ENCODE results near the gene PLXNA4.

The PLXNA4 gene

GRCh38 chr7:132434041-132434440 is 142.2 kb downstream of the PLXNA4 start:
- DNase-seq: no peak

- DNase-seq: no peak
Measured at GRCh38 chr7:132433301-132433700, 143.0 kb downstream of the PLXNA4 start.

GRCh38 chr7:132430861-132431822 is 145.1 kb downstream of the PLXNA4 start:
- no peak for DNase-seq

- no peak for DNase-seq
Measured at GRCh38 chr7:132430041-132430855, 146.0 kb downstream of the PLXNA4 start.

- DNase-seq: no peak
Measured at GRCh38 chr7:132429181-132429580, 147.1 kb downstream of the PLXNA4 start.

- DNase-seq: no peak
Measured at GRCh38 chr7:132428247-132428919, 147.9 kb downstream of the PLXNA4 start.

GRCh38 chr7:132425942-132426341 is 150.3 kb downstream of the PLXNA4 start:
- DNase-seq: no peak

GRCh38 chr7:132424821-132425724 is 151.2 kb downstream of the PLXNA4 start:
- DNase-seq: no peak

GRCh38 chr7:132424277-132424676 is 152.0 kb downstream of the PLXNA4 start:
- no peak for DNase-seq

- DNase-seq: no peak
Measured at GRCh38 chr7:132423594-132424200, 152.6 kb downstream of the PLXNA4 start.

- no peak for DNase-seq
Measured at GRCh38 chr7:132422502-132423111, 153.7 kb downstream of the PLXNA4 start.

- DNase-seq: no peak
Measured at GRCh38 chr7:132420527-132420926, 155.7 kb downstream of the PLXNA4 start.

- DNase-seq: no peak
Measured at GRCh38 chr7:132419542-132419941, 156.7 kb downstream of the PLXNA4 start.

GRCh38 chr7:132418840-132419239 is 157.4 kb downstream of the PLXNA4 start:
- no peak for DNase-seq

- DNase-seq: no peak
Measured at GRCh38 chr7:132417103-132417906, 159.0 kb downstream of the PLXNA4 start.

GRCh38 chr7:132416395-132416794 is 159.9 kb downstream of the PLXNA4 start:
- DNase-seq: no peak

GRCh38 chr7:132415259-132415658 is 161.0 kb downstream of the PLXNA4 start:
- DNase-seq: no peak

- no peak for DNase-seq
Measured at GRCh38 chr7:132414857-132415256, 161.4 kb downstream of the PLXNA4 start.

GRCh38 chr7:132412435-132412834 is 163.8 kb downstream of the PLXNA4 start:
- no peak for DNase-seq

All from right kidney (tissue), 1 donor.